KBM-7 (cell line): ENCODE data around the gene BDNF.
"Not testable (repeated sequence)": the region's sequence is repeated elsewhere in the genome, so short reads cannot be mapped to it uniquely, and the experiment has no call there.

Source experiments
- DNase-seq: peaks from one replicate; pipeline ENCODE4 v3.0.0-alpha.2; 2015
- in situ Hi-C: fragments of 300-500 bp; cut with MboI; formaldehyde crosslinking; loops from 2 replicates; pipeline ENCODE4 v1.14.3; 2020; ENCODE audit warnings: low sequenced_read_pairs, low pct_unique_long_range_greater_than_20kb, mixed read lengths

The BDNF gene

DNA sequence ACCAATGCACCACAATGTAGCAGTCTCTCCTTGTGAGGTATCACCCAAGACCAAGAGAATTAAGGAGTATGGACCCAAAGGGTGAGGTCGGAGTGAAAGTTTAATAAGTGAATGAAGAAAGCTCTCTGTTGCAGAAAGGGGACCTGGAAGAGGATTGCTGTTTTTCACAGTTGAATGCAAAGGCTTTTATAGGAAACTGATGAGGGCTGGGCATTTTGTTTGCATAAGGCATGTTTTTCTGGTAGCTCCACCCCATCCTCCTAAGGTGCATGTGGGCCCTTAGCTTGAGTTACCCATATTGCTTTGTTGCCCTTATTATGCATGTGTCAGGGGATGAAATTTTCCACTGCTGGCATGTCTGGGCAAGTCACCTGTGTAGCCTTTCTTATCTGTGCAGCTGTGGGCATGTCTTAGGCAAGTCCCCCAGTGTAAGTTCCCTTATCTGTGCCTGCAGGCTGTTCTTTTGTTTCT is 64.7 kb downstream of the BDNF start:
- in situ Hi-C loops, result no loop called here
- DNase-seq, result no peak

DNA sequence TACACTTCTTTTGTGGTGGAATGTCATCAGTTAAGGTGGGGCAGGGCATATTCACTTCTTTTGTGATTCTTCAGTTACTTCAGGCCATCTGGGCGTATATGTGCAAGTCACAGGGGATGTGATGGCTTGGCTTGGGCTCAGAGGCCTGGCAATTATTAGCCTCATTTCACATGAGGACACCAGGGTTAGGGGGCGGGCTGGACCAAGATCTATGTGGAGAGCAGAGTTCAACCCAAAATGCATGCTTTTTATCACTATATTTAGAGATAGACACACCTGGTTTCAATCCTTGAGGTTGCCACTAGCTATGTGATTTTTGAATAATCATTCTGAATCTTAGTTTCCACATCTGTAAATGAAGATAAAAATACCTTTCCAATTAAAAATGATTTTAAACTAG is 65.5 kb downstream of the BDNF start:
- in situ Hi-C loops, DNase-seq: not testable (repeated sequence)

DNA sequence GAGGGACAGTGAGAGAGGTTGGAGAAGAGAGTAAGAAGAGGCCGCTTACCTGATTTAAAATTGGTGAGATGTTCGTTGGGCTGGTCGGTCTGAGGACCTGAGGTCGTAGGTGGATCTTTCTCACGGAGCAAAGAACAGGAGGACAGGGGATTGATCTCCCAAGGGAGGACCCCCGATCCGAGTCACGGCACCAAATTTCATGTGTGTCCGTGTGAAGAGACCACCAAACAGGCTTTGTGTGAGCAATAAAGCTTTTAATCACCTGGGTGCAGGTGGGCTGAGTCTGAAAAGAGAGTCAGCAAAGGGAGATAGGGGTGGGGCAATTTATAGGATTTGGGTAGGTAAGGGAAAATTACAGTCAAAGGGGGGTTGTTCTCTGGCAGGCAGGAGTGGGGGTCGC is 66.0 kb downstream of the BDNF start:
- in situ Hi-C loops, DNase-seq: not testable (repeated sequence)

DNA sequence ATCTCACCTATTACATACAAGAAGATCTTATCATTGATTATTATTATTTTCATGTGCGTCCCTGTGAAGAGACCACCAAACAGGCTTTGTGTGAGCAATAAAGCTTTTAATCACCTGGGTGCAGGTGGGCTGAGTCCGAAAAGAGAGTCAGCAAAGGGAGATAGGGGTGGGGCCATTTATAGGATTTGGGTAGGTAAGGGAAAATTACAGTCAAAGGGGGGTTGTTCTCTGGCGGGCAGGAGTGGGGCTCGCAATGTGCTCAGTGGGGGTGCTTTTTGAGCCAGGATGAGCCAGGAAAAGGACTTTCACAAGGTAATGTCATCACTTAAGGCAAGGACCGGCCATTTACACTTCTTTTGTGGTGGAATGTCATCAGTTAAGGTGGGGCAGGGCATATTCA is 71.2 kb downstream of the BDNF start:
- in situ Hi-C loops, DNase-seq: not testable (repeated sequence)

DNA sequence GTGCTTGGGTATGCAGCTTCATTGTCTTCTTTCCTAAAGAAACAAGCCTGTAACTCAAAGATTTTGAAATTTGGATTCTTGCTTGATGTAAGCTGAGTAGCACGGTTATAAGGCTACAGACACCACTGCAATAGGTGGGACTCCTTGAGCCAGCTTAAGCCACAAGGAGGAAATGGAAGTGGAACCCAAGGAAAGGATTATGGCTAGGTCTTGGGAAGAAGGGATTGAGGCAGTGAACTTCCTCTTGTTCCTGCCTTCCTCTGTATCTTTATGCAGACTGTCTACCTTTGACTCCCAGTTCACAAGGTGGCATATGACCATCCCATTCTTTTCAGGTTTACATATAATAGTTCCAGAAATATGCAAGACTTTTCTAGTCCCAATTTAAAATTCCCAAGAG is 72.3 kb downstream of the BDNF start:
- DNase-seq, result no peak
- in situ Hi-C loops, result no loop called here

DNA sequence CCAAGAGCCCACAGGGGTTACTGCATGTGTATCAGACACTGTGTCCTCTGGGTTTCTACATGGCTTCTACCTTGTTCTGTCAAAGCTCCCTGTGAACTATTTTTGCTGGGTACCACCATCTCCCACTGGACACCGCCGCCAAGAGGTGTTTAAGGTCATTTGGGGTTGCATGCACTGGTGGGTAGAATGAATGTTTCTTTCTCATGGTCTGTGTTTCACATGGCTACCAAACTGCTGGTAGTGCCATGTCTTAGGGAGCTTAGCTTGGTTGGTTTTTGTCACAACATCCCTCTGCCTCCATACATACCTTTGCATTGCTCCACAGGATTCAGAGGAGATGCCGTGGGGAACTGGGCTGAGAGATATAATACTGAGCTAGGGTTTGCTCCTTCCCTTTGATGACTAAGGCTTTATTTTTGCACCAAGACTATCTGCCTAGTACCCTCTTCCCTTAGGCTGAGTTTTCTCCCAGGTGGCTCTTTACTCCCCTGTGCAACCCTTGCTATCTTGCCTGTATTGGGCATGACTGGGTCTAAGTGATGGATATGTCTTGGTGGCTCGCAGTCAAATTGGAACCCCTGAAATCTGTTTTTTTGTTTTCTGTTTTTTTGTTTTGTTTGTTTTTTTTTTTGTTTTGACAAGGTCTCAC is 73.2 kb downstream of the BDNF start:
- DNase-seq, result no peak
- in situ Hi-C loops, result no loop called here

DNA sequence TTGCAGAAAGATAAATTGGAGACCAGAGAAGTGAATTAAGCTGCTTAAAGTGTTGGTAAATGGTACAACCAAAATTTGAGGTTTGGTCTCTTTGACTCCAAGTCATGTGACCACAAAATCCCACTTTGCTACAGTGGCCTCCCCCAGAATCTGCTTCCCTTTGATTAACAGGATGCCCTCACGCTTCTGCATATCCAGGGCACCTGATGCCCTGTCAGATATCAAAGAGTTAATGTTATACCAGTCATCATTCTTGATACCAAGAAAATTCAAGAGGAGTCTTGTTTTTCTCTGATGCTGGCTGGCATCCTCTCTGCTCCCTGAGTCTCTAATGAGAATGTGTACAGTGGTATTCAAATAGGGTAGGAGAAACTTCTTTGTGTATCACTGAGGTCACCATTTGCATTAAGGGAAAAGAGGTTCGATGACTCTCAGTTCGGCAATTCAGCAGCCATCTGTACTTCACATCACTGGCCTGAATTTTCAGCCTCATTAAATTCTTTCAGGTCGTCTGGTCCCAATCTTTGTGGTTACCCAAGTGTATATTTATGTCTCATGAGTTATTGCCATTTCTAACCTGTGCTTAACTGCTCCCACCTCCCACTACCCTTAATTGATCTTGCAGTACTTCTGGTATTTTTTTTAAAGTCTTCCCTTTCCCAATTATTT is 73.9 kb downstream of the BDNF start:
- in situ Hi-C loops, result no loop called here
- DNase-seq, result no peak

DNA sequence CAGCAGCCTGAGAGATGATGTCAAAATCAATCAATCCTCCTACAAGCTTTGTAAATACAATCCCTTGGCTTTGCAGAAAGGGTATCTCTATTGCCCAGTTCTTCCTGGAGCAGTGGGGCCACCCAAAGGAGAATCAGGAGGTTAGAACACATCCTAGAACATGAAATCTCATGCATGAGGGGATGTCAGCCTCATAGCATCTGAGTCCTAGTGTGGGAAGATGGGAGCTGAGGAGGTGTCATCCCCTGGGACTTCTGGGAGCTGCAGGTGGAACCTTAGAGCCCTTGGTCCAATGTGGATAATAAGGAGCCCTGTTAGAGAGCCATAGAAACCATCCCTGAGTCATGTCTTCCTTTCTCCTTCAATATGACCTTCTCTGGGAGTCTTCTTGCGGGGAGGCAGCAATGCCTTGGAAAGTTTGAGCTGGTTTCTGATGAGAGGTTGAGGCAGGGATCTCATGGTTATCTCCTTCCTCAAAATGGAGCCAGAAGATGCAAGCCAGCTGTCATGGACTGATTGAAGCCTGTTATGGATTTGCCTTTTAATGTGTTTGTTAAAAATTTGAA is 74.8 kb downstream of the BDNF start:
- in situ Hi-C loops, result no loop called here

DNA sequence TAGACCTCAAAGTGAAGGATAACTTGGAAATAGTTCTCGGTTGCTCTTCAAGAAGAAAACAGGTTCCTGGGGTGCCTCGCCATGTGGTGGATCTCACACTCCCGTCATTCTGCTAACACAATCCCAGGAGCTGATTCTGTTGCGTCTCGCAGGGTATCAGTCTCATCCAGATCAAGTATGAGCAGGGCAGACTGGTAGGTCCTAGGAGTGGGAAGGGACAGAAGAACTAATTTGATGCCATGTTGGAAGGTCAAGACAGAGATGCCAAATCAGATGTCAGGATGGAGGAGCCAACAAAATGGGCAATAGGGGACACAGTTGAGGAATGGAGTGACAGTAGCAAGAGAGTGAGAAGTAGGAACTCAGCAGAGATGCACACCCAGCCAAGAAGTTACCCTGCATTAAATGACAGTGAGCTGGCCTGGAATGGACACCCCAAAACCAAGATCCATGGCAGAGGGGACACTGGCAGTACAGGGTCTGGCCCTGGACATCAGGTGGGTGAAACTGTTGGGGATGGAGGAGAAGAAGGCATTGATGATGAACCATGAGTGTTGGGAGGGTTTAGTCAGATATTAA is 76.2 kb downstream of the BDNF start:
- in situ Hi-C loops, result no loop called here
- no peak for DNase-seq

More for the DNA sequence above, 74.8 kb downstream of the BDNF start:
- no peak for DNase-seq

DNA sequence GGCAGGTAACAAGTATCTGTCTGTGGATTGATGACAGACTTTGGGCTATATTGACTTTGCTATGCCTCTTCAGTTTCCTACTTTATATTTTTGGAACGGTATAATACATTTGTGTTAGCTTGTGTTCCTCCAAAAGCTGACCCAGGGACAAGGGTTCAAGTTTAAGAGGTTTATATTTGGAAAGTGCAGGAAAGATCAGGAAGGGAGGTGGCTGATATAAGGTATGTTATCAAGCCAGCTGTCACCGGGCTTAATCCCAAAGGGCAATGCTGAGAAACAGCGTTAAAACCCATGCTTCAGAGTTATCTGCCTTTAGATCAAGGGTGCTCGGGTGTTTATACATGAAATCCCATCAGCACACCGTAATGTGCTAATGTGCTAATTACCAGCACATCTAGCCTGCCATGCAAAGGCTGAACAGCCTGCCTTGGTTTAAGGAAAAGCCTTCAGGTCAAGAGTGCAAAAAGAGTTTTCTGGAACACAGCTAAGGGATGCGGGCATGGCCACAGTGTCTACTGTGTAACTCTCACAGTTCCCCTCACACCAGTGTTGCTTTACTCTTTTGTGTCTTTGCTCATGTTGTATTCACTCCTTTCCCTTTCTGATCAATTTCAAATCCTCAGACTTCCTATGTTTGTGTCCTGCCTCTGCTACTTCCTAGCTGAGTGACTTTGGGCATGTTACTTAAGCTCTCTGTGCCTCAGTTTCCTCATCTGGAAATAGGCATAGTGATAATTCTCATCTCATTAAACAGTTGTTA is 77.5 kb downstream of the BDNF start:
- DNase-seq, result no peak
- in situ Hi-C loops, result no loop called here

DNA sequence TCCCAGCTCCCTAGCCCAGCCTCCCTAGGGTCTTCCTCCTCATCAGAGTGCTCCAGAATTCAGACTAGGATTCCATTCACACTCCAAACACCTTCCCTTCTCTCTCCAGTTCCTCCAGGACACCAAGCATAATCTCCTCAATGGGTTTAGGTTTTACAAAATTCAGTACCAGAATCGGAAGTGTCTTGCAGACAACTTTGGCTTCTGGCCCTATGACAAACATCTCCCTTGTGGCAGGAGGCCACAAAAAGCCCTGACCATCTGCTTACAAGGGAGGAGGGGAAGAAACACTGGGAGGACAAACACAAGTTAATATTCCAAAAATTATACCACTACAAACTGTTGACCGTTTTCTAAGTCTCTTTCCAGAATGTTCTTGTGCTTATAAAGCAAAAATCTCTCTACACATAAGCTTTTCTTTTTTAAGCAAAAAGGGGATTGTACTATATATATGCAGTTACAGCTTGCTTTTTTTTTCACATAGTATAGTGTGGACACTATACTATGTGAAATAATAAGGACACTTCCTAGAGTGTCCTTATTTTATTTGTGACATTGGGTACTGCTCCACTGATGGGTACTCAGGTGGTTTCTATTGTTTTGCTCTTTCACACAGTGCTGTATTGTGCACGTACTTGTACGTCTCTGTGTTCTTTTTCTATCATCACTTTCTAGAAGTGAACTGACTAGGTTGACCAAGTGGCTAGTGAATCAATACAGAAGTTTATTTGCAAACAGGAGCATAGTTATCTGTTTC is 78.7 kb downstream of the BDNF start:
- in situ Hi-C loops, result no loop called here
- no peak for DNase-seq

DNA sequence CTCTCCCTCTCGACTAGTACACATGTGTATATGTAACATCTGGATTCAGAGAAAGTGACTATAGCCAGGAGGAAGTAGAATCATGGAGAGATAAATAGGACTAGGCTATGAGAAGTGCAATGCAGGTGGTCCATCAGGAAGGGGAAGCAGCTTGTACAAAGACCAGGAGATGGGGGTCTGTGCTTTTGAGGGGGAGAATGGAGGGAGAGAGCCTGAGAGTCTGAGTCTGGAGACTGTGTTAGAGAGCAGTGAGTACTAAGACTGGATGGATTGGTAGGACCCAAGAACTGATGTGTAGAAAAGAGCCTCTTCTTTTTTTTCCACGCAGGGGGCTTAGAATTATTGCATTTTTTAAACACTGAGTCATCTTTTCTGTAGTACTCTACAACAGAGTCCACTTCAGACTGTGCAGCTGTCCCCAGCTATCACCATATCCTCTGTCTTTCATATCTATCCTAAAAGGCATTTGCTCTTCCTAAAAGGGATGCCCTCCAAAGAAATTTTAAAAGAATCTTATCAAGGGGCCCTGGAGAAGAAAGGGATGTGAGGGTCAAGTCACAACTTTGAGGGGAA is 80.4 kb downstream of the BDNF start:
- no peak for DNase-seq
- in situ Hi-C loops, result no loop called here

DNA sequence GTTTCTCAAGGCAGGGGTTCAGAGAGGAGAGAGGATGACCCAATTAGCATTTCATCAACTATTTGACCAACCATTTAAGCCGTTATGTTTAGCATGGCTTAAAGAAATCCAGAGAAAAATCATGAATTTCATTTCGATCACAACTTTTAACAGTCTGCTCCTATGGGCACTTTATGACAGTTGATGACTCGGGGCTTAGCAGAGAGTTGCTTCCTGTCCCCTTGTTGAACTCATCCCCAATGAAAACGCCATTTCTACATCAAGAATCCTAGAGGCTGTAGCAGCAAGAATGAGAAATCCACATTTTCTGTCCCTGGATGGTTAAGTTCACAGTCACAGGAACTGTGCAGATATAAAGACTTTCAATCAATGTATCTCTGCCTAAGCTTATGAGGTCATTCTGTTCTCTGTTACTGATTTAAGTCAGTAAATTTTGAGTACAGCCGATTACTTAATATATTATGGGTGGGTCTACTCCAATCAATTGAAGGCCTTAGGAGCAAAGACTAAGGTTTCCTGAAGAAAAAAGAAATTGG is 81.1 kb downstream of the BDNF start:
- no peak for DNase-seq
- in situ Hi-C loops, result no loop called here

DNA sequence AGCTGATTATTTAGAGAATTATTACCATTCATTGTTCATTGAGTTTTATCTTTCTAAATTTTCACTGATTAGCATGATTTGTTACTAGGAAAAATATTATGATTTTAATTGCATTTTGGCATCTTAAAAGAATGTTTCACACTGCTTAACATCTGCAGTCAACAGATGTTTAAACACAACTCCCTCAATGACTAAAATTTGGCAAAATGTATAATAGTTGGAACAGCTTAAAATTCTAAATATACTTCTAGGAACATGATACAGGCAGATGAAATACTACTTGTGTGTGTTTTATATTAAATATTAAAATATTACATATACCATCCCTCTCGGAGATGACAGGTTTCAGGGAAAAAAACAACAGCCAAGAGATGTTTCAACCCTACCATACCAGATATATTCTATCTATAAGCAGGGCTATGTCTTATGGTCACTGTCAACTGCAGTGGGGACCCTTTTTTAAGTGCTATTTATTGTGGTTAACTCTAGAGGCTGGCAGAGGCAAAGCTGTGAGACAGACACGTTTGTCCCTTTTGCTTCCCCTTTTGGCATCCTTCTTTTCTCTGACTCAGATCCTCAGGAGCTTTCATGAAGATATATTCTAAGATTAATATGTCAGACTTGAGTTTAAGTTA is 81.9 kb downstream of the BDNF start:
- in situ Hi-C loops, result no loop called here
- DNase-seq, result no peak

DNA sequence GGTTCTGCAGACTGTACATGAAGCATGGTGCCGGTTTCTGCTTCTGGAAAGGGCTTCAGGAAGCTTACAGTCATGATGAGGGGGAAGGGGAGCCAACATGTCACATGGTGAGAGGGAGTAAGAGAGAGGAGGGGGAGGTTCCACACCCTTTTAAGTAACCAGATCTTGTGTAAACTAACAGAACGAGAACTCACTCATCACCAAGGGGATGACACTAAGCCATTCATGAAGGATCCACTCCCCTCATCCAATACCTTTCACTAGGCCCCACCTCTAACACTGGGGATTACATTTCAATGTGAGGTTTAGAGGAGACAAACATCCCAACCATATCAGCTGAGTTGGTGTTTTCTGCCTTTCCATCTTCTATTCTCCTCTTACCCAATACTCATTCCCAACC is 83.5 kb downstream of the BDNF start:
- no peak for DNase-seq
- in situ Hi-C loops, result no loop called here

DNA sequence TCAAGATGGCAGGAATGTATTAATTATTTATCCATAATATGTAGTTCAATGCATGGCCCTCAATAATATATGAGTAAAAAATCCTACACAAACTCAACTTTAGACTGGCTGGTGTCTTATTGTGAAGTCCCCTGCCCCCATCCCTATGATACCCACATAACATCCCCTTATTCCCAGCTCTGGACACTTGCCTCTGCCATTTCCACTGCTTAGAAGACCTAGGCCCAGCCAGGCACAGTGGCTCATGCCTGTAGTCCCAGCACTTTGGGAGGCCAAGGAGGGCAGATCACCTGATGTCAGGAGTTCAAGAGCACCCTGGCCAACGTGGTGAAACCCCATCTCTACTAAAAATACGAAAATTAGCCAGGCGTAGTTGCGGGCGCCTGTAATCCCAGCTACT is 84.4 kb downstream of the BDNF start:
- in situ Hi-C loops, result no loop called here
- DNase-seq, result no peak

DNA sequence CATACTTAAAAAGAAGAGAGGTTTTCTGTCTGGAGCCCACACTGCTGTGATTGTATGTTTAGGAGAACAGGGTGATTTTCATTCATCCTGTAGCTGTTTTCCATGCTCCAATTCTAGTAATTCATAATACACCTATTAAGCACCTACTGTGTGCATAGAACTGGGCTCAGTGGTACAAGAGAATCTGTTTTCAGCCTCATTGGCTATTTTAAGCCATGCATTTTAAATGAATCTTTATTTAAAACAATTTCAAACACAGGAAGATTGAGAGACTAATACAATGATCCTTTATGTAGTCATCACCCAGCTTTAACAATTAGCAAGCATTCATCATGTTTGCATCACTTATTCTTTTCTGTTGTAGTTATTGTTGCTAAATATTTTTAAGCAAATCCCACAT is 86.2 kb downstream of the BDNF start:
- DNase-seq, result no peak
- in situ Hi-C loops, result no loop called here
